Coronary artery (tissue), 2 donors: ENCODE data around the gene ETNPPL.

ENCODE experiments used
- DNase-seq: peaks from one replicate; pipeline ENCODE4 v3.0.0-alpha.2; 2017; ENCODE audit warnings: low spot score
- H3K27ac ChIP-seq, 2 donors: fragments of 200-600 bp; sonication (generic); one replicate each; pipeline ENCODE4 v1.5.1; 2016 to 2019
- H3K4me3 ChIP-seq: fragments of 200-600 bp; sonication (generic); 2 replicates; pipeline ENCODE4 v1.5.1; 2016; ENCODE audit warnings: mild to moderate bottlenecking, moderate library complexity
- TF ChIP-seq, protein P1 (sequence below): fragments of 200-600 bp; sonication (generic); IDR thresholded peaks from one replicate; pipeline ENCODE4 v1.5.1; 2019; ENCODE audit warnings: antibody characterized with exemption

Gene ETNPPL

DNA sequence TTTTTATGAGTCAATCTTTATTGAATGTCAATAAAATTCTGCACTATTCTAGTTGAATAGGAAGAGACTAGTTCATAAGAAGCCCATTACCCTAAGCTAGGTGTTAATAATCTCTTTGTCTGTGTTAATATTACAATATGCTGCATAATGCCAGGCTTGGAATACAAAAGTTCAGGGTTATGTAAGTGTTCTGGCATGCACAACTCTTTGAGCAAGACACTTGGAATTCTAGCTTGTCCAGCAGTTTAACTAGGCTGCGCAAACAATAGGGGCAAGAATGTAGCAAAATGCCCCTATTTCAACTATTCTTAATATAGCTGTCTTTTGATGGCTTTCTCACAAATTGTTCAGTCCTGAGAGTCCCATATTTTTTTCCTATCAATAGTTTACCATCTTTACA, 31.3 kb upstream of the ETNPPL start:
- TF ChIP-seq, protein P1, sequence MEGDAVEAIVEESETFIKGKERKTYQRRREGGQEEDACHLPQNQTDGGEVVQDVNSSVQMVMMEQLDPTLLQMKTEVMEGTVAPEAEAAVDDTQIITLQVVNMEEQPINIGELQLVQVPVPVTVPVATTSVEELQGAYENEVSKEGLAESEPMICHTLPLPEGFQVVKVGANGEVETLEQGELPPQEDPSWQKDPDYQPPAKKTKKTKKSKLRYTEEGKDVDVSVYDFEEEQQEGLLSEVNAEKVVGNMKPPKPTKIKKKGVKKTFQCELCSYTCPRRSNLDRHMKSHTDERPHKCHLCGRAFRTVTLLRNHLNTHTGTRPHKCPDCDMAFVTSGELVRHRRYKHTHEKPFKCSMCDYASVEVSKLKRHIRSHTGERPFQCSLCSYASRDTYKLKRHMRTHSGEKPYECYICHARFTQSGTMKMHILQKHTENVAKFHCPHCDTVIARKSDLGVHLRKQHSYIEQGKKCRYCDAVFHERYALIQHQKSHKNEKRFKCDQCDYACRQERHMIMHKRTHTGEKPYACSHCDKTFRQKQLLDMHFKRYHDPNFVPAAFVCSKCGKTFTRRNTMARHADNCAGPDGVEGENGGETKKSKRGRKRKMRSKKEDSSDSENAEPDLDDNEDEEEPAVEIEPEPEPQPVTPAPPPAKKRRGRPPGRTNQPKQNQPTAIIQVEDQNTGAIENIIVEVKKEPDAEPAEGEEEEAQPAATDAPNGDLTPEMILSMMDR: no peak
- H3K4me3 ChIP-seq: no peak overlapping the region
- no peak overlapping the region for H3K27ac ChIP-seq
- no peak for DNase-seq

DNA sequence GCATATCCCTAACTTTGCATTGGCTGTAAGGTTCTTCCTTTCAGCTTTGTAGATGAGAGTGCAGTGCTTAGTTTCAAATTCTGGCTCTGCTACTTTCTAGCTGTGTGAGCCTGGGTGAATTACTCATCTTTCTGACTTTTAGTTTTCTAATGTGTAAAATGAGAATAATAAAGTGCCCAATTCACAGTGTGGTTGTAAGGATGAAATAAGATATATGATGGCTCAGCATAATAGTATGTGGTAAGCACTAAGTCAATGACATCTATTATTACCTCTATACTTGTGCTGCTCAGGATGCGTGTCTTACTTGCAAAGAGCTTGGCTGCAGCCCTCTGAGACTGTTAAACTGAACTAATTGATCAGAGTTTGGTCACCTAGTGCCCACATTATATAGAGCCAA, 30.6 kb upstream of the ETNPPL start:
- no peak overlapping the region for H3K27ac ChIP-seq
- no peak overlapping the region for H3K4me3 ChIP-seq
- TF ChIP-seq, protein P1: no peak

DNA sequence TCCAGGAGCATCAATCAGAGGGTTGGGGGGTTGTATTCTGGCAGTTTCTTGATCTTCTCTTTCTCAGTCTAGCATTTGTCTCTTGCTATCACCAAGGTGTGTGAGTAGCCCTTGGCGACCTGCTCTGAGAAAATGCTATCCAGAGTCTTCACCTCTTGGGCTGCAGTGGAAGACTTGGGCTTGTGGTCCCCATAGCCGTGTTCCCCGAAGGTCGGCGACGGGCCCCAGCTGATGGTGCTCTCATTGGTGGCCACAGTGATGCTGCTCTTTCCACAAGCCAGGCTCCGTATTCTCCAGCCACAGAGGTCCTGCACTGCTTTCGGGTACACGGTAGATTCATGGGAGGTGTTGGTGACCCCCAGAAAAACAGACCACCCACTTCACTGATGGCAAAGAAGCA, 25.9 kb upstream of the ETNPPL start:
- H3K27ac ChIP-seq: no peak overlapping the region
- no peak for DNase-seq
- TF ChIP-seq, protein P1: no peak
- H3K4me3 ChIP-seq: no peak overlapping the region

More for the DNA sequence above, 30.6 kb upstream of the ETNPPL start:
- no peak for DNase-seq

DNA sequence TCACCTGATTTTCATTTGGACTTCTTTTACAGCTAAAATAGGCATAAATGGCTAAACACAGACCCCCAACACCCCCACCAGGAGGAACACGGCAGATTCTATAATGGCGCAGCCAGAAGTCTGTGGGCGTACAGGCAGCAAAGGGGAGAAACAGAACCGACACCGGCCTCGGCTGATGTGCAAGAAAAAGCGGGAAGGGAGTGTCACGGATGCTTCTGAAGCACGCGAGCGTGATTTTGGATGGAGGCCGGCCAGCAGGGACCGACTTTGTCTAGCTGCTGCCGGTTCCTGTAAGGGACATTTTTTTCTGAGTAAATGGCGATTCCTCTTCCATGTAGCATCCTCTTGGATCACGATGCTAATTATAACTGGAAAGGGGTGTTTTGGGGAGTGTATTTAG, 24.9 kb upstream of the ETNPPL start:
- DNase-seq: no peak
- Histone ChIP-seq H3K27ac (no peak overlapping the region), H3K4me3 (no peak overlapping the region)
- TF ChIP-seq, protein P1: no peak

DNA sequence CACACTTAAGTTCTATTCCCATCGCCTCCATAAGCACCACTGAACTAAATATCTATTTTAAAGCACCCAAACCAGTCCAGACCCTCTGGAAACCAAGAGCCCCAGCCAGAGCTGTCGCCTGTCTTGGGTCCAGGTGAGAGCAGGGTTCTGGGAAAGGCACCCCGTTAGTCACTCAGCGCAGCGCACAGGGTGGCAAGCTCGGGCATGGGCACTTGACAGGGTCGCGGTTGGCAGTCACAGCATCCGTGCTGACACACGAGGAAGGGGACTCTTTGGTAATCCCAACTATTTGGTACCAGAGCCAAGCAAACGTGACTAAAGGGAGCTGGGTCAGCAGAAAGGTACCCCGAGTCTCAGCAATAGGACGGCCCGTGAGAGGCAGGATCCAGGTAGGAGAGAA, 24.3 kb upstream of the ETNPPL start:
- Histone ChIP-seq H3K4me3 (no peak overlapping the region), H3K27ac (no peak overlapping the region)
- no peak for DNase-seq
- TF ChIP-seq, protein P1: no peak

DNA sequence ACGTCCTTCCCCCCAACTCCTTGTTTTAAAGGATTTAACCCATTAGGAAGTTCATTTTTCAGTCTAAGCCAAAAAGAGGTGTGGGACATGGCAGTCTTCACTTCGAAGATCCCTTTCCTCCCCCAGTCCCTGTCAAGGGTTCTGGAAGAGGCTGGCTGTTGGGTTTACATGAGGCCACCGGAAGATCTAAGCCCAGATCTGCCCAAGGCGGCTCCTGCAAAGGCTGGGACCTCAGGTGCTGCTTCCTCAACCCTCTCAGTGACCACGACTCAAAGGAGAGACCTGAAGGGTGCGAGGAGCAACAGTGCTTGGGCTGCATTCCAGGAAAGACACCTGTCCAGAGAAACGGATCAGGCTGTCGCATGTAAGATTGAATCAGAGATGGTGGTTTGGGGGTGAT, 23.5 kb upstream of the ETNPPL start:
- no peak overlapping the region for H3K4me3 ChIP-seq
- TF ChIP-seq, protein P1: no peak
- no peak overlapping the region for H3K27ac ChIP-seq
- no peak for DNase-seq

DNA sequence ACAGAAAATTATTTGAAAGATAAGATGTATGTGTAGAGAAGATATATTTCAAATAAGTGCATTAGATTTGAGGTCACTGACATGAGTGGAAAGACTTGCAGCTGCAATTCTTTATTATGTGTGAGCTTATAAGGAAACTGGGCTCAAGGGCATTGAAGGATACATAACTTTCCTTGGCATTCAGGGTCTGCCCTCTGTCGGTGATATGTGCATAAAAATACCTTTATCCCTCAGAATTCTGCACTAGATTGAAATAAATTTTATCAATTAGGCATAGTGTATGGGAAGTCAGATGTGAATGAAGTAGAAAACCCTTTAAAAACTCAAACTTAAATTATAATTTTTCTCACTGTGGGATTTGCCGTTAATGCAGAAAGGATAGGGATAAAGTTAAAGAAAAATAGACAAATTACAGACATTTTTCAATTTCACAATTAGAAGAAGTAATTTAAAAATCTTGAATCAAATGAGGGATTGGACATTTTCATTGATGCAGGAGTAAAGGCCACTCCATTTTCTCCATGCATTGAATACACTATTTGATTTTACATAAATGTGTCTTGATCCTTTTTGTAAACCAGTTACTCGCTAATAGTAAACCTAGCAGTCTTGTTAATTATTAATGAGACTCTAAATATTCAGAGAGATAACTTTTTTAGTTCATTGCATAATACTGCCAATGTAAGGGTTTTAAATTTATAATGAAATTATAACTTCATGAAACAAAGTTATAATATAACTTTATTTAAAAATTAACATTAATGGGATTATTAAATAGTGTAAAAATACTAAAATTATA, 21.0 kb upstream of the ETNPPL start:
- TF ChIP-seq, protein P1: no peak
- no peak overlapping the region for H3K4me3 ChIP-seq
- H3K27ac ChIP-seq: no peak overlapping the region
- DNase-seq: no peak
